Endothelial cell of umbilical vein (primary cell): ENCODE measurements around the gene C3orf22. TPM values are rescaled to one million over a fixed set of nuclear protein-coding genes. Genes with fewer than 3 reads are reported as not detected.

Source experiments
- BruUV-seq: library from RNA; stranded (reverse); fragments of 400-500 nt; replicated peaks from 2 replicates; lab custom pipeline; 2021; lab: Mats Ljungman, UMichigan
- CTCF ChIA-PET: fragments of 300-600, 350-600 bp; sonication (Branson Sonifier 250); formaldehyde crosslinking; loops from one replicate; lab custom pipeline; 2021; ENCODE audit warnings: antibody characterized with exemption, inconsistent platforms; lab: Charles Lee
- POLR2A ChIA-PET: fragments of 300-600, 350-600 bp; sonication (Branson Sonifier 250); formaldehyde crosslinking; loops from one replicate; lab custom pipeline; 2021; ENCODE audit warnings: antibody characterized with exemption, inconsistent platforms; lab: Charles Lee
- DNase-seq: peaks from one replicate; pipeline ENCODE4 v3.0.0-alpha.2; 2011; ENCODE audit warnings: low read depth, low spot score
- FAIRE-seq: peaks from 2 replicates; lab custom pipeline; 2011; peaks lifted over from hg19 to GRCh38; lab: Jason Lieb, UNC
- H2AFZ ChIP-seq: 2 replicates; pipeline ENCODE4 v1.6.0; 2012; ENCODE audit warnings: low read depth, low read length, control low read depth, inconsistent platforms
- H3K27ac ChIP-seq: 2 replicates; pipeline ENCODE4 v1.5.1; 2011; ENCODE audit warnings: low read depth, mild to moderate bottlenecking, control low read depth, low read length, moderate library complexity; ENCODE audit not compliant: insufficient read depth
- H3K27me3 ChIP-seq, 2 experiments: 2 replicates each; pipeline versions ENCODE4 v1.6.0 to v1.6.1; 2011; ENCODE audit warnings: low read length in 2 of 2, mixed read lengths in 1 of 2; ENCODE audit not compliant: control insufficient read depth in 2 of 2, insufficient read depth in 2 of 2
- H3K36me3 ChIP-seq, 2 experiments: 2 replicates in 1 of 2; 3 replicates in 1 of 2; pipeline ENCODE4 v1.5.1; 2011; ENCODE audit warnings: low read length in 2 of 2, mild to moderate bottlenecking in 1 of 2, moderate library complexity in 1 of 2; ENCODE audit not compliant: control insufficient read depth in 2 of 2, insufficient read depth in 2 of 2; ENCODE audit errors: extremely low read depth in 1 of 2
- H3K4me1 ChIP-seq: 3 replicates; pipeline ENCODE4 v1.5.1; 2011; ENCODE audit warnings: mild to moderate bottlenecking, low read length; ENCODE audit not compliant: control insufficient read depth, insufficient read depth; ENCODE audit errors: extremely low read depth
- H3K4me2 ChIP-seq: 2 replicates; pipeline ENCODE4 v1.6.1; 2011; ENCODE audit warnings: low read length, control low read depth, mixed read lengths; ENCODE audit not compliant: insufficient read depth
- H3K4me3 ChIP-seq, 3 experiments: fragments of 200-600 bp in 1 of 3; sonication (generic), shearing (Covaris generic) in 1 of 3; replicated peaks in 1 of 3; 2 replicates each; pipeline ENCODE4 v1.5.1; 2011 to 2016; ENCODE audit warnings: control low read depth in 3 of 3, low read length in 3 of 3, mild to moderate bottlenecking in 2 of 3, inconsistent platforms in 1 of 3, low read depth in 1 of 3, moderate library complexity in 1 of 3; ENCODE audit not compliant: insufficient read depth in 1 of 3
- H3K79me2 ChIP-seq: 2 replicates; pipeline ENCODE4 v1.6.0; 2012; ENCODE audit warnings: low read length, inconsistent platforms; ENCODE audit not compliant: control insufficient read depth, insufficient read depth
- H3K9ac ChIP-seq: replicated peaks from 2 replicates; pipeline ENCODE3; 2011; ENCODE audit warnings: low read length, control low read depth; ENCODE audit not compliant: insufficient read depth; ENCODE audit errors: extremely low read depth
- H3K9me1 ChIP-seq: replicated peaks from 3 replicates; pipeline ENCODE4 v1.6.0; 2011; ENCODE audit warnings: mild to moderate bottlenecking, low read length; ENCODE audit not compliant: control insufficient read depth, insufficient read depth; ENCODE audit errors: extremely low read depth
- H3K9me3 ChIP-seq: replicated peaks from 2 replicates; pipeline ENCODE4 v1.5.1; 2012; ENCODE audit warnings: low read length, inconsistent platforms; ENCODE audit not compliant: control insufficient read depth, insufficient read depth
- H4K20me1 ChIP-seq: replicated peaks from 2 replicates; pipeline ENCODE3; 2011; ENCODE audit warnings: mild to moderate bottlenecking, low read length; ENCODE audit not compliant: control insufficient read depth, insufficient read depth; ENCODE audit errors: extremely low read depth
- EZH2 ChIP-seq: IDR thresholded peaks from 2 replicates; pipeline ENCODE4 v1.6.1; 2012; ENCODE audit warnings: borderline replicate concordance, low read depth, mild to moderate bottlenecking, moderate library complexity, low read length, inconsistent platforms; ENCODE audit not compliant: severe bottlenecking
- FOS ChIP-seq: IDR thresholded peaks from 2 replicates; pipeline ENCODE4 v1.6.1; 2011; ENCODE audit warnings: mild to moderate bottlenecking, low read length, moderate library complexity, borderline replicate concordance; ENCODE audit not compliant: insufficient read depth
- GATA2 ChIP-seq: IDR thresholded peaks from 2 replicates; pipeline ENCODE4 v1.7.0; 2011; ENCODE audit warnings: low read depth, mild to moderate bottlenecking, moderate library complexity, mixed read lengths, low read length; ENCODE audit not compliant: insufficient read length, insufficient read depth
- JUN ChIP-seq: IDR thresholded peaks from 2 replicates; pipeline ENCODE4 v1.6.1; 2011; ENCODE audit warnings: borderline replicate concordance, low read depth; ENCODE audit not compliant: insufficient read length, insufficient read depth
- MYC ChIP-seq: IDR thresholded peaks from one replicate; pipeline ENCODE4 v1.6.1; 2011; ENCODE audit warnings: mild to moderate bottlenecking, low read depth, low read length
- POLR2A ChIP-seq: IDR thresholded peaks from 2 replicates; pipeline ENCODE4 v1.6.1; 2012; ENCODE audit warnings: low read depth, mild to moderate bottlenecking, control low read depth, low read length
- POLR2AphosphoS5 ChIP-seq: IDR thresholded peaks from 2 replicates; pipeline ENCODE4 v1.6.1; 2012; ENCODE audit warnings: low read depth, mild to moderate bottlenecking, control low read depth, low read length, moderate library complexity; ENCODE audit not compliant: insufficient read depth
- dilution Hi-C: fragments of 300-500 bp; cut with MboI; formaldehyde crosslinking; loops from one replicate; pipeline ENCODE4 v1.15.0; 2019; ENCODE audit warnings: low sequenced_read_pairs; ENCODE audit not compliant: extremely low pct_ligation_motif_present
- intact Hi-C: fragments of 100-400 bp; cut with micrococcal nuclease; formaldehyde crosslinking; loops from one replicate; pipeline ENCODE4 v1.10.0; 2022
- polyA plus RNA-seq, 4 experiments: library from polyadenylated mRNA; depleted of rRNA in 3 of 4; stranded (reverse) in 3 of 4; unstranded in 1 of 4; fragments of >200 nt; gene quantifications; 2 replicates each; pipeline versions ENCODE4 v1.2.1 to v1.2.3, GENCODE V29; 2011 to 2012; ENCODE audit warnings: missing spikeins in 1 of 4
- total RNA-seq: library from RNA; stranded (reverse); gene quantifications from 2 replicates; pipeline ENCODE4 v1.2.3, GENCODE V29; 2021
- TF ChIP-seq, protein P1 (sequence below), 2 donors: IDR thresholded peaks; 1 replicate in 1 of 2; 2 replicates in 1 of 2; pipeline ENCODE4 v1.5.1; 2011; ENCODE audit warnings: low read length in 2 of 2, mild to moderate bottlenecking in 2 of 2, moderate library complexity in 2 of 2, control low read depth in 1 of 2, inconsistent platforms in 1 of 2, low read depth in 1 of 2; ENCODE audit not compliant: insufficient read depth in 1 of 2; ENCODE audit errors: extremely low read depth in 1 of 2
- TF ChIP-seq, protein P2 (sequence below): IDR thresholded peaks from 2 replicates; pipeline ENCODE4 v1.6.1; 2011; ENCODE audit not compliant: insufficient read depth, insufficient read length

Gene C3orf22
- total and polyA plus RNA-seq, 2 donors (not counting 3 experiments of a cell fraction or from before 2014, with no cell fraction given), result not detected

DNA sequence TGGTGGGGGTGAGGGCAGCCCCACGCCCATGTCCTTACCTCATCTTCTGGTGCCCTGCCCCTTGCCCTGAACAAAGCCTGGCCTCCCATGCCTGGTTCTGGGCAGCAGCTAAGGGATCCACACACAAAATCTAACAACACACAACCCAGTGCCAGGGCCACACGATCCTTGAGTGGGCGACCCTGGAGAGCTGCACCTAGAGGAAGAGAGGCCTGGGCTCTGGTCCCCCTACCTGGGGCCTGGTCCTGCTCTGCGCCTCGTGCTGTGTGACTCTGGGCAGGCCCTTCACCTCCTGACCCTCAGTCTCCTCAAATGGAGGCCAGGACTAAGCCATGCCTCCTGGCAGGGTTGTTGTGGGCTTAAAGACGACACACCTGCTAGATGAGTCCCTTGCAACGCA, 20.0 kb upstream of the C3orf22 start:
- no TSS peak for BruUV-seq
- ChIA-PET POLR2A (no interaction called here), CTCF (no interaction called here)
- no peak overlapping the region for H3K9ac ChIP-seq
- H3K27me3 ChIP-seq, result peaks cover 7 to 12% of the 10 kb centered on the region in 2 experiments
- no peaks in the 10 kb centered on the region for H3K36me3 ChIP-seq
- no peaks in the 10 kb centered on the region for H4K20me1 ChIP-seq
- no peak for TF ChIP-seq GATA2
- TF ChIP-seq POLR2AphosphoS5, result no peak
- TF ChIP-seq, protein P1, sequence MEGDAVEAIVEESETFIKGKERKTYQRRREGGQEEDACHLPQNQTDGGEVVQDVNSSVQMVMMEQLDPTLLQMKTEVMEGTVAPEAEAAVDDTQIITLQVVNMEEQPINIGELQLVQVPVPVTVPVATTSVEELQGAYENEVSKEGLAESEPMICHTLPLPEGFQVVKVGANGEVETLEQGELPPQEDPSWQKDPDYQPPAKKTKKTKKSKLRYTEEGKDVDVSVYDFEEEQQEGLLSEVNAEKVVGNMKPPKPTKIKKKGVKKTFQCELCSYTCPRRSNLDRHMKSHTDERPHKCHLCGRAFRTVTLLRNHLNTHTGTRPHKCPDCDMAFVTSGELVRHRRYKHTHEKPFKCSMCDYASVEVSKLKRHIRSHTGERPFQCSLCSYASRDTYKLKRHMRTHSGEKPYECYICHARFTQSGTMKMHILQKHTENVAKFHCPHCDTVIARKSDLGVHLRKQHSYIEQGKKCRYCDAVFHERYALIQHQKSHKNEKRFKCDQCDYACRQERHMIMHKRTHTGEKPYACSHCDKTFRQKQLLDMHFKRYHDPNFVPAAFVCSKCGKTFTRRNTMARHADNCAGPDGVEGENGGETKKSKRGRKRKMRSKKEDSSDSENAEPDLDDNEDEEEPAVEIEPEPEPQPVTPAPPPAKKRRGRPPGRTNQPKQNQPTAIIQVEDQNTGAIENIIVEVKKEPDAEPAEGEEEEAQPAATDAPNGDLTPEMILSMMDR (IDR thresholded peaks at IDR 0.05; ENCODE audit: extremely low read depth in 1 of 2, insufficient read depth in 1 of 2, low read depth in 1 of 2, low read length in 2 of 2), result no peak
- no peak for TF ChIP-seq FOS
- no peak for TF ChIP-seq JUN
- no peak for TF ChIP-seq POLR2A
- no peak for TF ChIP-seq MYC
- TF ChIP-seq, protein P2, sequence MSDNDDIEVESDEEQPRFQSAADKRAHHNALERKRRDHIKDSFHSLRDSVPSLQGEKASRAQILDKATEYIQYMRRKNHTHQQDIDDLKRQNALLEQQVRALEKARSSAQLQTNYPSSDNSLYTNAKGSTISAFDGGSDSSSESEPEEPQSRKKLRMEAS, result no peak
- TF ChIP-seq EZH2, result no peak
- intact Hi-C loops (no loop called here), dilution Hi-C loops (no loop called here)
- no peak overlapping the region for H3K27ac ChIP-seq
- H3K9me1 ChIP-seq, result no peaks in the 10 kb centered on the region
- H3K9me3 ChIP-seq, result no peaks in the 10 kb centered on the region
- H2AFZ ChIP-seq, result no peak overlapping the region
- H3K4me3 ChIP-seq, result no peak overlapping the region
- no peak overlapping the region for H3K4me2 ChIP-seq
- DNase-seq (no peak), FAIRE-seq (no peak)
- H3K79me2 ChIP-seq, result no peaks in the 10 kb centered on the region
- no peaks in the 10 kb centered on the region for H3K4me1 ChIP-seq
